Measurements from ENCODE around the gene SMC4.
"Not testable (repeated sequence)": the region's sequence is repeated elsewhere in the genome, so short reads cannot be mapped to it uniquely, and the experiment has no call there.

The SMC4 gene

DNA sequence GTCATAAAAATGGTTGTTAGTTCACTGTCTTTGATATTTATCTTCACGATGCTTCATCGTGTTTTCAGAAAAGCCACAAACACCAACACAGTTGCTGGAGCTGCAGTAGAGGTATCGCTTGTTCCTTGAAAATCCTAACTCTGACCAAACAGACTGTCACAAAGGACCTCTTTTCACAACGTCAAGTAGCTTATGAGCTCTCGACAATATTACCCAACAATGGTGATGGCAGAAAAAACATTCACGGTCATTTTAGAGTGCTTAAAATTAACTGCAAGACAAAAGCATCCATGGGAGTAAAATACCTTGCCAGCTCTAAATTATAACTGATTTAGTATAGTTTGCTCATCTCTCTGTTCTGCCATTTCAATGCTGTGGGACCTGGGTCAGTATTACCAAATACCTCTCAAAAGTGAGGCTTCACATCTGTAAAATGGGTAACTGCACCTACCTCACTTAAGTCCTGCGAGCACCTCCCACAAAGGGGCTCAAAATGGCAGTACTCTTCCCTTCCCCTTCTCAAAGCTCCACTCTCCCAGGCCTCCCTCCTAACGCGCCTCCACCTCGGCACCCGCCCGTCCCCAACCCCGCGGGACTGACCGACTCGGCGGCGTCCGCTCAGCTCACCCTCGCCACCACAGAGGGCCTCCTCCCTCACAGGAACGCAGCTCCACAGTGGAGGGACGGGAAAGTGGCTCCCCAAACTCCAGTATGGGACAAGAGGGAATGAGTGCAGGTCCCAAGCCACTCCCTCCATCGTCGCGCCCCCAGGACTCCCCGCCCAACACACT, 49.6 kb downstream of the SMC4 start:
- TF ChIP-seq CTCF (IDR thresholded peaks at IDR 0.05; ENCODE audit: control insufficient read depth, insufficient read depth, low read depth, low read length, missing control alignments), result no peak
- H3K4me3 ChIP-seq (ENCODE audit: control insufficient read depth, low read depth, low read length), result peak overlapping the region; percentile 69
- DNase-seq (ENCODE audit: low read depth), result no peak

- peak; percentile 86 for DNase-seq (ENCODE audit: low read depth)
- H3K4me3 ChIP-seq (ENCODE audit: control insufficient read depth, low read depth, low read length), result peak within 1 kb of the TSS; percentile 69
- TF ChIP-seq CTCF (IDR thresholded peaks at IDR 0.05; ENCODE audit: control insufficient read depth, insufficient read depth, low read depth, low read length, missing control alignments), result peak; percentile 17
Observed at GRCh38 chr3:160449636-160450598, 50.5 kb downstream of the SMC4 start, which contains the start of gene TRIM59. TSS of gene TRIM59 (minus strand) at chr3:160449786. CDS start at chr3:160439183, 10,603 bp downstream.

- no peak overlapping the region for H3K4me3 ChIP-seq (ENCODE audit: control insufficient read depth, low read depth, low read length)
- TF ChIP-seq CTCF (IDR thresholded peaks at IDR 0.05; ENCODE audit: control insufficient read depth, insufficient read depth, low read depth, low read length, missing control alignments), result peak; percentile 17
- peak; percentile 84 for DNase-seq (ENCODE audit: low read depth)
Observed at GRCh38 chr3:160450846-160451245, 51.4 kb downstream of the SMC4 start.

GRCh38 chr3:160451602-160452001, 52.2 kb downstream of the SMC4 start:
- no peak for TF ChIP-seq CTCF (IDR thresholded peaks at IDR 0.05; ENCODE audit: control insufficient read depth, insufficient read depth, low read depth, low read length, missing control alignments)
- H3K4me3 ChIP-seq (ENCODE audit: control insufficient read depth, low read depth, low read length), result no peak overlapping the region
- no peak for DNase-seq (ENCODE audit: low read depth)

DNA sequence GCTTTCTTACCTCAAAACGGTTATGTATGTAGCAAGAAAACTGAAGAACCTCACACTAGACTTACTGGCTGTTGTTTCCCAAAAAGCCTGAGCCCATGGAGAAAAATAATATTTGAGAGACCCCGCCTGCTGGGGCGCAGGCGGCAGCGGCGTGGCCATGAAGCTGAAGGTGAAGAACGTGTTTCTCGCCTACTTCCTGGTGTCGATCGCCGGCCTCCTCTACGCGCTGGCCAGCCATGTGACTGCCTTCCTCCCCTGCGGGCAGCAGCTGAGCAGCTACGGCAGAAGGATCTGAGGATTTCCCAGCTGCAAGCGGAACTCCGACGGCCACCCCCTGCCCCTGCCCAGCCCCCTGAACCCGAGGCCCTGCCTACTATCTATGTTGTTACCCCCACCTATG, 52.8 kb downstream of the SMC4 start:
- not testable (repeated sequence) for DNase-seq (ENCODE audit: low read depth)

DNA sequence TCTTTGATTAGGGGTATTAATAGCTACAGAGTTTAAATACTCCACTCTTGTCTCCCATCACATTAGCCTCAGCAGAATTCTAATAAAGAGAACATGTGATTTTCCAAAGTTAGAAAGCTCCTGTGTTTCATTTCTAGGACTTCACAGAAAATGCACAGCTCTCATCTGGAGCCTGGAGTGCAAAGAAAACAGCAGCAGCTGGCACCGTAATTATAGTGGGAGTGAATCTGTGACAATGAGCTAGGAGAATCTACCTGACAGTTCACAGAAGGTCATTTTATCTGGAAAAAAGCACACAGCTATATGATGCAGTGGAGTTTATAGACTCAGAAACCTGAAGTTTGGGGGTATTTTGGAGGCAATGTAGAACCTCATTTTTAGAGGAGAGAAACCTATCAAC, 55.5 kb downstream of the SMC4 start:
- H3K4me3 ChIP-seq (ENCODE audit: control insufficient read depth, low read depth, low read length), result no peak overlapping the region
- no peak for DNase-seq (ENCODE audit: low read depth)
- TF ChIP-seq CTCF (IDR thresholded peaks at IDR 0.05; ENCODE audit: control insufficient read depth, insufficient read depth, low read depth, low read length, missing control alignments), result no peak

More for the DNA sequence above, 52.8 kb downstream of the SMC4 start:
- not testable (repeated sequence) for H3K4me3 ChIP-seq (ENCODE audit: control insufficient read depth, low read depth, low read length)
